OCI-M2 (cell line): ENCODE measurements around the gene OGFOD3.
"Not testable (repeated sequence)": the region's sequence is repeated elsewhere in the genome, so short reads cannot be mapped to it uniquely, and the experiment has no call there.

Source experiments
- DNase-seq: peaks from one replicate; lab custom pipeline; 2025; ENCODE audit not compliant: unreplicated experiment; lab: John Stamatoyannopoulos, UW

OGFOD3 gene

GRCh38 chr17:82435103-82435502, 16.7 kb upstream of the OGFOD3 start:
- no peak for DNase-seq

GRCh38 chr17:82434216-82434565, 15.8 kb upstream of the OGFOD3 start:
- no peak for DNase-seq

- no peak for DNase-seq
Observed at GRCh38 chr17:82433560-82434215, 15.3 kb upstream of the OGFOD3 start.

GRCh38 chr17:82432017-82432416, 13.6 kb upstream of the OGFOD3 start:
- no peak for DNase-seq

- DNase-seq, result no peak
Observed at GRCh38 chr17:82429824-82430223, 11.4 kb upstream of the OGFOD3 start.

GRCh38 chr17:82428546-82428945, 10.2 kb upstream of the OGFOD3 start:
- no peak for DNase-seq

GRCh38 chr17:82424863-82425159, 6.4 kb upstream of the OGFOD3 start:
- DNase-seq, result no peak

- no peak for DNase-seq
Observed at GRCh38 chr17:82424001-82424862, 5.8 kb upstream of the OGFOD3 start.

GRCh38 chr17:82419540-82419939, 1.2 kb upstream of the OGFOD3 start:
- no peak for DNase-seq

- no peak for DNase-seq
Observed at GRCh38 chr17:82416771-82417170, 1.6 kb downstream of the OGFOD3 start.

- DNase-seq, result no peak
Observed at GRCh38 chr17:82416264-82416663, 2.1 kb downstream of the OGFOD3 start.

GRCh38 chr17:82415786-82416185, 2.6 kb downstream of the OGFOD3 start:
- no peak for DNase-seq

GRCh38 chr17:82415336-82415735, 3.0 kb downstream of the OGFOD3 start:
- DNase-seq, result no peak

GRCh38 chr17:82414548-82415281, 3.7 kb downstream of the OGFOD3 start:
- no peak for DNase-seq

GRCh38 chr17:82412535-82413520, 5.6 kb downstream of the OGFOD3 start:
- no peak for DNase-seq

- not testable (repeated sequence) for DNase-seq
Observed at GRCh38 chr17:82412081-82412480, 6.3 kb downstream of the OGFOD3 start.

GRCh38 chr17:82411396-82412053, 6.9 kb downstream of the OGFOD3 start:
- no peak for DNase-seq

- DNase-seq, result no peak
Observed at GRCh38 chr17:82410014-82410716, 8.2 kb downstream of the OGFOD3 start.

- no peak for DNase-seq
Observed at GRCh38 chr17:82408938-82409318, 9.5 kb downstream of the OGFOD3 start.
